Measurements from ENCODE around the gene DDX28. TPM values are rescaled to one million over a fixed set of nuclear protein-coding genes. Genes with fewer than 3 reads are reported as not detected.
"Not testable (repeated sequence)": the region's sequence is repeated elsewhere in the genome, so short reads cannot be mapped to it uniquely, and the experiment has no call there.

The DDX28 gene
- polyA plus RNA-seq, 10 donors, result 4.6 to 6.7 (median 5.5) TPM

DNA sequence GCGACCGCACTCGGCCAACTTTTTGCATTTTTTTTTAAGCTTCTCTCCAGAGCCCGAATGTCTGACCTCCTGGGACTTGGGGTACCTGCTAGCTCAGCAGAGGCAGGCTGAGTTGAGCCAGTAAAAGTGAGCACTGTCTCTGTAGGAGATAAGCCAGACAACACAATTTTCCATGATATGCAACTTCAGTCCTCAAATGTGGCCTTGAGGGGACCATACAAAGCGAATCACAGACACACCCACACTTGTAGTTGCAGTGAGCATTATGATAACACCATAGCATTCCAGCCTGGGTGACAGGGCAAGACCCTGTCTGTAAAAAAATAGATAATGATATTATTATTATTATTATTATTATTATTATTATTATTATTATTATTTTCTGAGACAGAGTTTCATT, 26.4 kb downstream of the DDX28 start:
- no peak for DNase-seq

DNA sequence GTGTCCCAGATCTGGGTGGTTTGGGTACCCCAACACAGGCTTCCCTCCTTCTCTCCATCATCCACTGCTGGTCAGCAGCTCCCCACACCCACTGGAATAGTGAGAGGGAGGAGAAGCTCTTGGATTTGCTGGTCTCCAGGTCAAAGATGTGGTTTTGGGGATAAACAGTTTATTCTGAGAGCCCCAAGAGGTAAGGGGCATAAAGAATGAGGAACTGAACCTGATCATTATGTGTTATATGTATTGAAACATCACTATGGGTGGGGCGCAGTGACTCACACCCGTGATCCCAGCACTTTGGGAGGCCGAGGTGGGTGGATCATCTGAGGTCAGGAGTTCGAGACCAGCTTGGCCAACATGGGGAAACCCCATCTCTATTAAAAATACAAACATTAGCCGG, 27.6 kb downstream of the DDX28 start:
- DNase-seq, result no peak

DNA sequence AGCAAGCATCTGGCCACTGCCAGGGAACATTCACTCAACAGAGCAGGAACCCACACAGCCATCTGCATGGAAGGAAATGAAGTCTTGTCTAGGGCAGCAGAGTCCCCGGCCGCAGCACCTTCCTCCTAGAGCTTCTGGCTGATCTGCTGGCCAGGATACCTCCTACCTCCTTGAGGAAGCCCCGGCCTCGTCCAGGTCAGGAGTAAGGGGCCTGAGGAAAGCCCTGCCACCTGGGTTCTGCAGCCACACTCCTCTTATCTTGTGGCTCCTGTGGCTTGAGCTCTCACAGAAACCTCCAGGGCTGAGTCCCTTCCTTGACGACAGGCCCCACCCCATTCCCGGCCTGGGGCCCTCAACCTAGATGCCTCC, 29.0 kb downstream of the DDX28 start:
- DNase-seq, result not testable (repeated sequence)

DNA sequence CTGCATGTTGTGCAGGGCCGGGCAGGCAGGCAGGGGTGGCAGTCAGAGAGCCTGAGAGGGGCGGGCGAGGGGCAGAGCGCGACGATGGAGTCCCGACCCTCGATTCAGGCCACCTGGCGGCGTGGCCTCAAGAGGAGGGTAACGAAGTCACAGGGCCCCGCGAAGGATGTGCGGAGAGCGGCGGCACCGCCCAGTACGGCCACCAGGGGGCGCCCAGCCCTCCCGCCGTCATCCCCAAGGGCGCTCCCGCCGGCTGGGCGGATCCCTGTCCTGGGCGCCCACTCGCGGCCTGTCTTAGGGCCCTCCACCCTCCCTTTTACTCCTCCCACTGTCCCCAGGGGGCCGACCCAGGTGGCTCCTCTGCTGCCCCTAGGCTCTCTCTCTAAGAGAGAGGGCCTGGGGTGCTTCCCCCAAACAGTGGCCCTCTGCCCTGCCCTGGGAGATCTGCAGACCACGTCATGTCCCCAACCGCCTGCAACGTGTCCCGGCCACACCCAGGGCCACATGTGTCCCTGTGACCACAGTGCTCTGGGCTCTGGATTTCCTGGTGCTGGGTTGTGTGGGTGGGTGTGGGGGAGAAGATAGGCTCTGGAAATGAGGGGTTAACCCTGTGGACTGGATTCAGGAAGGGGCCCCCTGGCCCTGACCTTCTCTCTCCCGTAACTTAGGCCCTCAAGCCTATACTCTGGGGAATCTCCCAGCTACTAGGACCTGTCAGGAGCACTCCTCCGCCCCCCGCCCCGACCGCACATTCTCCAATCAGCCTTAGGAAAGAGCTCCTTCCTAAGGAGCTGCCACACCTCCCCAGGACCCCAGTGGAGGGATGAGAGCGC, 29.6 kb downstream of the DDX28 start:
- peak; percentile 62 to 88 (median 78) for DNase-seq

DNA sequence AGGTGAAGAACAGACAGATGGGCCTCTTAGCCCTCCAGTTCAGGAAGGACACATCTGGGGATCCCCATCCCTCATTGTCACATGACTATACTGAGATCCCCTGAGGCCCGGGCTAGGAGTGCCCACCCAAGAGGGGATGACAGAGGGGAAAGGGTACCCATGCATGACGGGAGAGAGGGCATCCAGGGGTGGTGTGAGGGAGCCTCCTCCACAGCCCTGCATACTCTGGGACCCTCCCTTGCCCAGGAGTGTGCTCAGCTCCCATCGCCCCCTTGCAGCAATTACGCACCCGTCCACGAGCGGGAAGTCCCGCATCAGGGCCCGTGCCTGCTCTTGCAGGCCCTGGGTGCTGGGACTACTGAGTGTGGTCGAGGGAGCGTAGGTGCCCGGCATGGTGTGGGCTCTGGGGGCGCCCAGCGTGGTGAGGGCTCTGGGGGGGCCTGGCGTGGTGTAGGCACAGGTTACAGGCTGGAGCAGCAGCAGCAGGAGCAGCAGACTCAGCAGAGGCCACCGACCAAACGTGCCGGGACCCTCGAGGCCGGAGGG, 30.3 kb downstream of the DDX28 start:
- DNase-seq, result no peak

DNA sequence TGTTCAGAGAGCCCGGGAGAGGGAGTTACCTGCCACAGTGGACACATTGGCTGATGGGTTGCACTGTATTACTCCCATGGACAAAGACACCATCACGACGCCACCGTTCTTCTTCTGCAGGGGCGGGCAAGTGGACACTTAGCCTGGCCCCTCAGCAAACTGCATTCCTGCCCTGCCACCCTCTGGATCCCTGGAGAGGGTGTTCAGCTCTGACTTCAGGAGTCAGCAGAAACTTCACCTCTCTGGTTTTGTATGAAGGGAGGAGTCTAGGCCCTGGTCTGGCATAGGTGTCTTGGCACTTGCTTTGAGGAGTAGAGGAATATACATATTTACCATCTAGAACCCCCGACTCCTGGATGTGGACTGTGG, 33.0 kb downstream of the DDX28 start:
- no peak for DNase-seq

DNA sequence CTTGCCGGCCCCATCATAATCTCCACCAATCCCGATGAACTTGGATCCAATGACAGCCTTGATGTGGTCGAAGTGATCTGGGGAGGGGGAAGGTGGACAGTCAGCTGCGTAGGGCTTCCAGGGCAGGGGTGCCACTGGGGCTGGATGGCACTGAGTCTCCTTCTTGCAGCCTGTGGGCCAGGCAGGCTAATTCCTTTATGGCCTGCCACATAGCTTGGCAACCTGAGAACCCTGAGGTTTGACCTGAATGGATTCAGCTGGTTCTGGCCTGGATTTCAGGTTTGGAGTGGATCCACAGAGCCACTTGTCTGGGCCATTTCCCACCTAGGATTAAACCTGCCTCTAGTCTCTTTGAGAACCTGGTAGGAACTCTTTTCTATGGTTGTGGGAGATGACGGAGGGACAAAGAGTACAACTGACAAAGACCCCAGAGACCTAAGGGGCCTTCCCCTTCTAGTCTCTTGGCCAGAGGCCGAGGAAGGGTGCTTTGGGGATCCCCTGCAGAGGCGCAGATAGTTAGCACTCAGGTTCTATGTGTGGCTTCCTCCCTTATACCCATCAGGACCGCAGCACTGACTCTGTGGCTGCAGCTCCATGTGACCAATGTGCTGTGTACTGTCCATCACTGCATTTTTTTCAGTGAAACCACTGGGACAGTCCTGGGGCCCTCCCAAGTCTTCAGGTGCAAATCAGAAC, 33.6 kb downstream of the DDX28 start:
- DNase-seq, result no peak

DNA sequence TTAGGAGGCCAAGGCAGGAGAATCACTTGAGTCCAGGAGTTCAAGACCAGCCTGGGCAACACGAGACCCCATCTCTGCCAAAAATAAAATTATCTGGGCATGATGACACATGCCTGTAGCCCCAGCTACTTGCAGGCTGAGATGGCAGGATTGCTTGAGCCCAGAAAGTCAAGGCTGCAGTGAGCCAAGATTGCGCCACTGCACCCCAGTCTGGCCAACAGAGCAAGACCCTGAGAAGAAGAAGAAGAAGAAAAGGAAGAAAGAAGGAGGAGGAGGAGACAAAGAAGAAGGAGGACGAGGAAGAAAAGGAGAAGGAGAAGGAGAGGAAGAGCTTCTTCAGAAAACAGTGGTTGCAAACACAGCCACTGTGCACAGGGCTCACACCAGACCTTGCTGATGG, 34.4 kb downstream of the DDX28 start:
- DNase-seq, result no peak

DNA sequence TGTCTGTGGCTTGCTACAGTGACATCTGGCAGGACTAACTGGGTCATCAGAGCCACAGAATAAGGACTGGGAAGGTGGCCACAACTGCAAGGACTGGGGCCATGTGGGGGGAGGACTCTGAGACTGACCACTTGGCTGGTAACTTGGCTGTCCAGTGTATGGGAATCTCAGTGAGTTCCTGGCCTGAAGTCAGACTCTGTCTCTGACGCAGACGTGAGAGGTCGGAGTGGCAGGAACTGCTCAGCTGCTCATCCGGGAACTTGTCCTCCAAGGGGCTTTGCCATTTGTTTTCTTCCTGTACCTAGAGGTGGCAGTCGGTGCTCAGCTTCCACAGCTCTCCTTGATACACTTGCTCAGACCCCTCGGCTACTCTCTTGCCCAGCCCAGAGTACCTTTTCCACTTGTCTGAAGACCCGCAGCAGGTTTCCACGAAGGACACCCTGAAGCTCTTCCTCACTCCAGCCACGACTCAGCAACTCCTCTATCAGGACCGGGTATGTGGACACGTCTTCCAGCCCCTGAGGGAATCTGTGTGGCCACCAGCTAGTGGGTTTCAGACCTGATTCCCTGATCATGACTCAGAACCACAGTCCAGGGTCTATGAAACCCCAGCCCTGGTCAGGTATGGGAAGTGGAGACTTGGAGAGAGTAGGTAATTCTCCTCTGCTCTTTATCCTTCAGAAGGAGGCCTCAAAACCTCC, 35.4 kb downstream of the DDX28 start:
- DNase-seq, result peak in 1 of 3 donors; percentile 34

DNA sequence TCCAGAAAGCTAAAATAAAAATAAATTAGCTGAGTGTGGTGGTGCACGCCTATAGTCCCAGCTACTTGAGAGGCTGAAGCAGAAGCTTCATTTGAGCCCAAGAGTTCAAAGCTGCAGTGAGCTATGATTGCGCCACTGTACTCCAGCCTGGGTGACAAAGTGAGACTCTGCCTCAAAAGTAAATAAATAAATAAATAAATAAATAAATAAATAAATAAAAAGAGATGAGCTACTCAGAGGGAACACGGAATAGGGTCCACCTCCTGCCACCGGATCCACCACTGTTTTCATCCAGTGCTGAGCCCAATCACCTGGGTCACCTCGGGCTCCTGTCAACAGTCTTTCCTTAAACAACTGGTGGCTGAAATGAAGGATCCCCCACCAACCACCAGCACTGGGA, 36.1 kb downstream of the DDX28 start:
- no peak for DNase-seq

DNA sequence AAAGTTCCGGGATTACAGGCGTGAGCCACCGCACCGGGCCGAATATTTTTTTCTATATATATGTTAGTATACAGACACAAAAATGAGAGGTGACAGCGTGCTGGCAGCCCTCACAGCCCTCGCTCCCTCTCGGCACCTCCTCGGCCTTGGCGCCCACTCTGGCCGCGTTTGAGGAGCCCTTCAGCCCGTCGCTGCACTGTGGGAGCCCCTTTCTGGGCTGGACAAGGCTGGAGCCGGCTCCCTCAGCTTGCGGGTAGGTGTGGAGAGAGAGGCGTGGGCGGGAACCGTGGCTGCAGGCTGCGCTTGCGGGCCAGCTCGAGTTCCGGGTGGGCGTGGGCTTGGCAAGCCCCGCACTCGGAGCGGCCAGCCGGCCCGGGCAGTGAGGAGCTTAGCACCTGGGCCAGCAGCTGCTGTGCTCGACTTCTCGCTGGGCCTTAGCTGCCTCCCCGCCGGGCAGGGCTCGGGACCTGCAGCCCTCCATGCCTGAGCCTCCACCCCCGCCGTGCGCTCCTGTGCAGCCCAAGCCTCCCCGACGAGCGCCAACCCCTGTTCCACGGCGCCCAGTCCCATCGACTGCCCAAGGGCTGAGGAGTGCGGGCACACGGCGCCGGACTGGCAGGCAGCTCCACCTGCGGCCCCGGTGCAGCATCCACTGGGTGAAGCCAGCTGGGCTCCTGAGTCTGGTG, 40.9 kb downstream of the DDX28 start:
- DNase-seq, result no peak

DNA sequence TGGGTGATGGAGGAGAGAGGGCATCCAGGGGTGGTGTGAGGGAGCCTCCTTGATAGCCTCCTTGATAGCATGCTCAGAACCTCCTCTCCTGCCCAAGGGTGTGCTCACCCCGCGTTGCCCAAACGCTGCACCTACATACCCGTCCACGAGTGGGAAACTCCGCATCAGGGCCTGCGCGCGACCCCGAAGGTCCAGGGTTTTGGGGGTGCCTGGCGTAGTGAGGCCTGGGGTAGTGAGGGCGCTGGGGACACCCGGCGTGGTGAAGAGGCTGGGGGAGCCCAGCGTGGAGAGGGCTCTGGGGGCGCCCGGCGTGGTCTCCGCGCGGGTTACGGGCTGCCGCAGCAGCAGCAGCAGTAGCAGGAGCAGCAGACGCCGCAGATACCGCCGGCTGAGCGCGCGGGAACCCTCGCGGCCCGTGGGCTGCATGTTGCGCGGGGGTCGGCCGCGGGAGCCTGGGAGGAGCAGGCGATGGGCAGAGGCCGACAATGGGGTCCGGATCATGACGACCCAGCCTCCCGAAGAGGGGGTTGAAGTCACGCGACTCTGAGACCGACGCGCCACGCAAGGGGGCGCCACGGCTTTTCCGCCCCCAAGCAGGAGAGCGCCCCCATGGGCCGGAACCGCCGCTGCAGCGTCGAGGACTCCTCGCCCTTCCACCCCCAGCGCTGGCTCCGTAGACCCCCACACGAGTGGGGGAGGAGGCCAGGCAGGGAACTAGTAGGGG, 42.9 kb downstream of the DDX28 start, which contains the start of gene DPEP3:
DPEP3 (minus strand) TSS at position 545 of the 724 bp plus-strand sequence; CDS start at position 426, 119 bp downstream.
- no peak for DNase-seq

DNA sequence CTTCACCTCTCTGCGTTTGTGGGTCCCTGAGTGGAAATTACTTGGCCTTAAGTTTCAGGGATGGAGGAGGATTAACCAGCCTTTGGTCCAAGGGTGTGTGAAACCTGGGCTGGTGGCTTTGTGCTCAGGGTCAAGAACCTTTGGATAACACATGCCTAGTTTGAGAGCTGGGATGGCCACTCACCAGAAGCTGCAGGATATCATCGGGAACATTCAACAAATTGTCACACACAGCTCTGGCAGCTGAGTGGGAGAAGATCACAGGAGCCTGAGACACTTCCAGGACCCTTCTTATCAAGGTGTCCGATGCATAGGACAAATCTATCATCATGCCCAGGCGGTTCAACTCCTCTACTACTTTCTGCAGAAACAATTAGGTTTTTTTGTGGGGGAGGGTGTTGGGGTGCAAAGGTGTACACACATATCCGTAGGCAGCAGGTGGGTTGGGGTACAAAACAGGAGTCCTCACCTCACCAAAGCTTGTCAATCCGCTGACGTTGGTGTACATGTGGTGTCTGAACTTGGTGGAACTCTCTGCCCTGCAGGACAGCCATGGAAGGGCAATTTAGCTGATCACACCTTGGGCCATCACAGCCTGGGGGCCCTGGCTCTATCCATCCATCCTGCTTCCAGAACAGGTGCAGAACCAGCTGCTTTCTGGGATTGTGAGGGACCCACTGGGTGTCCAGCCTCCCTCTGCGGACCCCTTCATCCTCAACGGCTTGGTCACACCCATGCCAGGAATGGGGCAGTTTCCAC, 45.4 kb downstream of the DDX28 start:
- DNase-seq, result no peak

DNA sequence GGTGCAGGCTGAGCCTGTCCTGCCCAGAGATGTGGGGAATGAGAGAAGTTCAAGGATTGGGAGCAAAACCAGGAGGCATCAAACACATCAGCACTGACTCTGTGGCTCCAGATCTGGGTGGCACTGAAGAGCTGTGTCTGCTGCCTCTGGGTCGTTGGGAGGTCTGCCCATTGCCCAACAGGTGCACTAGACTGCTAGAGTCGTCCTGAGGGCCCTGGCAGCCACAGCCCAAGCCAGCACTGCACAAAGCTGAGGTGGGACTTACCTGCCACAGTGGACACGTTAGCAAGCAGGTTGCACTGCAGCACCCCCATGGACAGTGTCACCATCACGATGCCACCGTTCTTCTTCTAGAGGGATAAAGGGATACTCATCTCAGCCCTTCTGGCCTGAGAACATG, 46.0 kb downstream of the DDX28 start:
- DNase-seq, result no peak

DNA sequence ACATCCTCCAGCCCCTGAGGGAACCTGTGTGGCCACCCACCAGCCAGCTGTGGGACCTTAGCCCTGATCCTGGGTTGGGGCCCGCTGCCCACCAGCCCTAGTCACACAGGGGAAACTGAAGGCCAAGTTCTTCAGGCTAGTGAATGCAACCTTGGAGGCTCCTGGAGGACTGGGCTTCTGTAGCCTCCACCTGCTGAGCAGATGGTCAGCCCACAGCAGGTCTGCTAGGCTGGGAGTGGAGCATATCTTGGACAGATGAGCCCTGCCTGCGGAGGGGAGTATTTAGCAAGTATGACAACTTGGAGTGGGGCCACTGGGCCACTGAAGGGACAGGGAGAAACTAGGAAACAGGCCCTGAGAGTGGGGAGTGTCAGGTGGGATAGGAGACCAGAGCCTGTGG, 46.8 kb downstream of the DDX28 start:
- no peak for DNase-seq

DNA sequence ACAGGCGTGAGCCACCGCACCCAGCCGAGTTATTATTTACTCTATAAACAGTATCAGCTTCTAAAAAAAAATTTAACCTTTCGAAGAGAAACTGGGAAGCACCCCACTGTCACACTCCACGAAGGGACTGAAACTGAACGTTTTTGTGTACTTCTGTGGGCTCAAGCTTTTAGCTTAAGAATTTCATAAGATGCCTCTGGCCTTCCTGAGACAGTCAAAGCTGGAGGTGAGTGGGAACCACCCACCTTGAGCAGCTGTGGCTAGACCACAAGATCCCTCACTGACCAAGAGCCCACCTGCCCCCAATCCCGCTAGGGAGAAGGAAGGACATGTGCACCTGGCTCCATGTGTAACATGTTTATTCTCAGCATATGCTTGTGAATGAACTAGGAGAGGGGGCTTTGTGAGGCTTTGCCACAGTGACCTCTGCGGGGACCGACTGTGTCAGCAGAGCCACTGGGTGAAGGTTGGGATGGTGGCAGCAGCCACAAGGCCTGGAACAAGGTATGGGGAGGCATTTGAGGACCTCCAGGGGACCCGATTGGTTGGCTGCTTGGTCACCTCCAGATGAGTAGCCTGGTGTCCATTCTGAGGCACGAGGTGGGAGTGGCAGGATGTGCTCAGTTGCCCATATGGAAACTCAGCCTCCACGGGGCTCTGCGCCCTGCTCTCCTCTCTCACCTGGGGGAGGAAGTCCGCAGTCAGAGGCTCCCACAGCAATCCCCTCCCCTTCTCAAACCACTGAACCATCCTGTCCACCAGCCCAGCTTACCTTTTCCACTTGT, 47.5 kb downstream of the DDX28 start:
- DNase-seq, result no peak

DNA sequence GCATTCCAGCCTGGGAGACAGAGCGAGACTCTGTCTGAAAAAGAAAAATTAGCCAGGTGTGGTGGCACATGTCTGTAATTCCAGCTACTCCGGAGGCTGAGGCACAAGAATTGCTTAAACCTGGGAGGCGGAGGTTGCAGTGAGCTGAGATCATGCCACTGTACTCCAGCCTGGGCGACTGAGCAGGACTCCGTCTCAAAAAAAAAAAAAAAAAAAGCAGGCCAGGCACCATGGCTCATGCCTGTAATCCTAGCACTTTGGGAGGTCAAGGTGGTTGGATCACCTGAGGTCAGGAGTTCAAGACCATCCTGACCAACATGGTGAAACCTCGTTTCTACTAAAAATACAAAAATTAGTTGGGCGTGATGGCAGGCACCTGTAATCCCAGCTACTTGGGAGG, 50.7 kb downstream of the DDX28 start:
- not testable (repeated sequence) for DNase-seq

DNA sequence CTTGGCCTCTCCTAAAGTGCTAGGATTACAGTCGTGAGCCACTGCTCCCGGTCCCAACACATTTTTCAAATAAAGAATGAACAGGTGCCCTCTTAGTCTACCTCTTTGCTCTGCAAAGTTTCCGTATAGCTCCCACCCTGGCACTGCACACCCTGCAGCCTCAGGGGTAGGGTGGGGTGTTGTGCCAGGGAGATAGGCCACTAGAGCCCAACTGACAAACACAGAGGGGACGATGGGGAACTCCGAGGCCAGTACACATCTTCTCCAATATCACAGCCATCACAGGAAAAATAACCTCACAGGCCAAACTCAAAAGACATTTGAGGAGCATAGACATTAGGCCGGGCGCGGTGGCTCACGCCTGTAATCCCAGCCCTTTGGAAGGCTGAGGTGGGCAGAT, 51.9 kb downstream of the DDX28 start:
- no peak for DNase-seq

Measured in muscle of back (tissue), 11 donors.